Activated CD8-positive, alpha-beta T cell treated with anti-CD3 and anti-CD28 coated beads for 36 hours (primary cell): Measurements from ENCODE around the gene SLC38A5. TPM values are rescaled to one million over a fixed set of nuclear protein-coding genes. Genes with fewer than 3 reads are reported as not detected.

Experiments used
- ATAC-seq: fragments of 200-7000 bp; cut with Tn5 transposase; one replicate; pipeline ENCODE4 v1.10.0; 2021; ENCODE audit warnings: mild to moderate bottlenecking, moderate library complexity
- CTCF ChIA-PET: fragments of 350-600 bp; sonication (Branson Sonifier 250); formaldehyde crosslinking; loops from one replicate; lab custom pipeline; 2021; ENCODE audit warnings: antibody characterized with exemption; lab: Charles Lee
- POLR2A ChIA-PET: fragments of 350-600 bp; sonication (Branson Sonifier 250); formaldehyde crosslinking; loops from one replicate; lab custom pipeline; 2021; ENCODE audit warnings: antibody characterized with exemption; lab: Charles Lee
- DNase-seq: peaks from one replicate; pipeline ENCODE4 v3.0.0-alpha.2; 2020
- H3K27ac Mint-ChIP-seq: one replicate; pipeline ENCODE4 v1.8.0; 2021; ENCODE audit warnings: mild to moderate bottlenecking, mixed read lengths
- H3K27me3 Mint-ChIP-seq: one replicate; pipeline ENCODE4 v1.8.0; 2021; ENCODE audit warnings: mixed read lengths
- H3K36me3 Mint-ChIP-seq: one replicate; pipeline ENCODE4 v1.8.0; 2021; ENCODE audit warnings: low read depth, mixed read lengths
- H3K4me1 Mint-ChIP-seq: one replicate; pipeline ENCODE4 v1.8.0; 2021; ENCODE audit warnings: low read depth, mixed read lengths
- H3K4me3 Mint-ChIP-seq: one replicate; pipeline ENCODE4 v1.8.0; 2021; ENCODE audit warnings: mild to moderate bottlenecking, moderate library complexity, mixed read lengths
- H3K9me3 Mint-ChIP-seq: one replicate; pipeline ENCODE4 v1.8.0; 2021; ENCODE audit warnings: mixed read lengths
- CTCF ChIP-seq: fragments of 200-600 bp; IDR thresholded peaks from one replicate; pipeline ENCODE4 v1.8.0; 2022; ENCODE audit warnings: antibody characterized with exemption, mild to moderate bottlenecking
- intact Hi-C: fragments of 100-400 bp; cut with micrococcal nuclease; formaldehyde crosslinking; loops from one replicate; pipeline ENCODE4 v1.10.0; 2022
- total RNA-seq, 2 experiments: library from RNA; stranded (reverse); gene quantifications; one replicate each; pipeline ENCODE4 v1.2.3, GENCODE V29; 2021

SLC38A5 gene
- total RNA-seq, 2 experiments from 2014 or later = 82.1 to 92.6 TPM

- no peak overlapping the region for H3K4me3 Mint-ChIP-seq
- no peak for DNase-seq
- H3K27ac Mint-ChIP-seq = no peak overlapping the region
- POLR2A ChIA-PET = no interaction called here
- peaks cover 14% of the 10 kb centered on the region for H3K36me3 Mint-ChIP-seq
- no peaks in the 10 kb centered on the region for H3K9me3 Mint-ChIP-seq
- H3K4me1 Mint-ChIP-seq = peaks cover 19% of the 10 kb centered on the region
- CTCF ChIA-PET = no interaction called here
- H3K27me3 Mint-ChIP-seq = no peaks in the 10 kb centered on the region
- no peak for TF ChIP-seq CTCF
- intact Hi-C loops = no loop called here
- no peak for ATAC-seq
Measured at GRCh38 chrX:48472225-48472624, 2.2 kb upstream of the SLC38A5 start.

GRCh38 chrX:48471504-48471903 is 1.4 kb upstream of the SLC38A5 start:
- Mint-ChIP-seq H3K4me3 (no peak overlapping the region), H3K4me1 (peaks cover 22% of the 10 kb centered on the region), H3K9me3 (no peaks in the 10 kb centered on the region), H3K27me3 (no peaks in the 10 kb centered on the region), H3K27ac (no peak overlapping the region), H3K36me3 (peaks cover 14% of the 10 kb centered on the region)
- ChIA-PET CTCF (interaction anchor here (0.7 kb wide), 1 partner anchor 475 kb away, joined by 3 read pairs; no protein-coding TSS in a partner anchor), POLR2A (no interaction called here)
- ATAC-seq (no peak), DNase-seq (no peak)
- no peak for TF ChIP-seq CTCF
- intact Hi-C loops = no loop called here

DNA sequence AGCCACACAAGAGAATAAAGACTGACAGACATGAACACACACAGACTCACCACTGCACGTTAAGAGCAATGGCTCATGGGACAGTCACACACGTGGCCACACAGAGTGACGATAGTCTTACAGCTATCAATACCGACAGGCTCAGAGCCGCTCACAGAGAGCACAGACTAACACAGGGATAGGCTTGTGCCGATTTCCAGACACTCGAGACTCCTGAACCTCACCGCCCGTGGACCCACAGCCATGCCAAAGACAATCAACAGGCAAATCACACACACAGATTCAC is 716 bp upstream of the SLC38A5 start:
- no peak for TF ChIP-seq CTCF
- ATAC-seq (no peak), DNase-seq (no peak)
- Mint-ChIP-seq H3K4me3 (no peak overlapping the region), H3K4me1 (peaks cover 26% of the 10 kb centered on the region), H3K27ac (no peak overlapping the region), H3K9me3 (no peaks in the 10 kb centered on the region), H3K36me3 (peaks cover 19% of the 10 kb centered on the region), H3K27me3 (no peaks in the 10 kb centered on the region)
- ChIA-PET POLR2A (no interaction called here), CTCF (no interaction called here)
- intact Hi-C loops = no loop called here

- peaks cover 31% of the 10 kb centered on the region for H3K36me3 Mint-ChIP-seq
- ATAC-seq (peak; percentile 58), DNase-seq (peak; percentile 60)
- ChIA-PET POLR2A (interaction anchor here (0.6 to 2.0 kb wide), 3 partner anchors 27 to 110 kb away, joined by 3 to 4 read pairs (median 3); no protein-coding TSS in a partner anchor), CTCF (interaction anchor here (1.1 kb wide), 1 partner anchor 385 kb away, joined by 3 read pairs; no protein-coding TSS in a partner anchor)
- H3K27me3 Mint-ChIP-seq = no peaks in the 10 kb centered on the region
- intact Hi-C loops = loop anchor here (10.0 kb wide), 1 partner anchor 384 kb away; no protein-coding TSS in a partner anchor
- H3K4me1 Mint-ChIP-seq = peaks cover 37% of the 10 kb centered on the region
- peak overlapping the region; percentile 93 for H3K4me3 Mint-ChIP-seq
- peak overlapping the region; percentile 92 for H3K27ac Mint-ChIP-seq
- no peak for TF ChIP-seq CTCF
- no peaks in the 10 kb centered on the region for H3K9me3 Mint-ChIP-seq
Measured at GRCh38 chrX:48468693-48469691, 1.1 kb downstream of the SLC38A5 start.

DNA sequence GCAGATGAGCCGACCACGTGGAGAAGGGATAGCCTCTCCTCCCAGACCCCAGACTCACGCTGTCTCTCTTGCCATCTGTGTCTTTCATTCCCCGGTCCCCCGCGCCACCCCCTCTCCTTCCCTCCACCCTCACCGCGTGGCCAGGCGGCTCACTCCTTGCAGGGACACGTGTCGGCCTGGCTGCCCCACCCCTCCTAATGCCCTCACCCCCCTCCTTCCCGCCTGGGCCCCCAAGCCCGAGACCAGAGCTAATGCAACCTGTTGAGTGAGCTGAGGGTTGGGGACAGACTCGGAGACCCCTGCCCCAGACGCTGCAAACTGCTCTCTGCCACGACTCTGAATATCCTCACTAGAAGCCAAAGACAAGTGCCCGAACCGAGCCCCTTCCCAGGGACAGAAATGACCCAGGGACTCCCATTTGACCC is 1.8 kb downstream of the SLC38A5 start:
- peaks cover 38% of the 10 kb centered on the region for H3K4me1 Mint-ChIP-seq
- peaks cover 35% of the 10 kb centered on the region for H3K36me3 Mint-ChIP-seq
- TF ChIP-seq CTCF = no peak
- DNase-seq (peak; percentile 61), ATAC-seq (peak; percentile 49)
- peak overlapping the region; percentile 92 for H3K27ac Mint-ChIP-seq
- H3K4me3 Mint-ChIP-seq = peak overlapping the region; percentile 93
- no peaks in the 10 kb centered on the region for H3K9me3 Mint-ChIP-seq
- no peaks in the 10 kb centered on the region for H3K27me3 Mint-ChIP-seq
- POLR2A ChIA-PET = interaction anchor here (2.0 kb wide), 1 partner anchor 108 kb away, joined by 4 read pairs; no protein-coding TSS in a partner anchor
- intact Hi-C loops = loop anchor here (10.0 kb wide), 1 partner anchor 383 kb away; no protein-coding TSS in a partner anchor
- CTCF ChIA-PET = interaction anchor here (0.8 to 1.5 kb wide), 3 partner anchors 12 to 384 kb away, joined by 3 read pairs; no protein-coding TSS in a partner anchor
